K562 (cell line): Measurements from ENCODE around the gene EFCAB10. TPM values are rescaled to one million over a fixed set of nuclear protein-coding genes. Genes with fewer than 3 reads are reported as not detected.

Source experiments
- ATAC-seq: fragments of 200-7000 bp; cut with Tn5 transposase; 3 replicates; pipeline ENCODE4 v1.9.1; 2020; ENCODE audit warnings: moderate library complexity
- BruUV-seq: library from RNA; stranded (reverse); fragments of 400-500 nt; replicated peaks from 2 replicates; lab custom pipeline; 2021; lab: Mats Ljungman, UMichigan
- CTCF ChIA-PET: fragments of 300-600 bp; formaldehyde crosslinking; extraction: SDS; loops from one replicate; lab custom pipeline; 2021; ENCODE audit warnings: low intra/inter-chr PET ratio; lab: Yijun Ruan, JAX
- POLR2A ChIA-PET: fragments of 300-600, 350-650 bp; sonication (Branson Sonifier 250); formaldehyde crosslinking; extraction: SDS; loops from one replicate; lab custom pipeline; 2021; ENCODE audit warnings: antibody characterized with exemption, inconsistent platforms; lab: Yijun Ruan, JAX
- DNase-seq, 4 experiments: peaks; one replicate each; pipeline versions ENCODE4 v3.0.0 to v3.0.0-alpha.2; 2011 to 2018; ENCODE audit warnings: low spot score in 3 of 4, mixed read lengths in 3 of 4; ENCODE audit errors: extremely low read depth in 1 of 4
- FAIRE-seq: peaks from 2 replicates; lab custom pipeline; 2011; peaks lifted over from hg19 to GRCh38; lab: Jason Lieb, UNC
- H2AFZ ChIP-seq: 2 replicates; pipeline ENCODE4 v1.6.0; 2011; ENCODE audit warnings: low read depth, low read length, control low read depth, inconsistent platforms
- H3K27ac ChIP-seq: fragments of 200-600 bp; 3 replicates; pipeline ENCODE4 v1.8.0; 2011; ENCODE audit warnings: low read depth, mild to moderate bottlenecking, control low read depth, inconsistent platforms, low read length, moderate library complexity, mixed read lengths; ENCODE audit errors: extremely low read depth
- H3K27me3 ChIP-seq, 2 experiments: fragments of 300-600 bp in 1 of 2; 2 replicates in 1 of 2; 3 replicates in 1 of 2; pipeline versions ENCODE4 v1.6.0 to v1.8.0; 2011; ENCODE audit warnings: inconsistent platforms in 2 of 2, low read length in 2 of 2, mild to moderate bottlenecking in 1 of 2, mixed read lengths in 1 of 2, moderate library complexity in 1 of 2; ENCODE audit not compliant: control insufficient read depth in 2 of 2, insufficient read depth in 2 of 2
- H3K36me3 ChIP-seq: fragments of 300-600 bp; 3 replicates; pipeline ENCODE4 v1.8.0; 2011; ENCODE audit warnings: mild to moderate bottlenecking, low read length, inconsistent platforms; ENCODE audit not compliant: control insufficient read depth, insufficient read depth
- H3K4me1 ChIP-seq, 2 experiments: fragments of 200-600 bp in 1 of 2; replicated peaks in 1 of 2; 2 replicates in 1 of 2; 3 replicates in 1 of 2; pipeline versions ENCODE4 v1.5.1 to v1.8.0; 2011; ENCODE audit warnings: inconsistent platforms in 2 of 2, low read length in 2 of 2, mild to moderate bottlenecking in 1 of 2, mixed read lengths in 1 of 2, moderate library complexity in 1 of 2; ENCODE audit not compliant: control insufficient read depth in 2 of 2, insufficient read depth in 2 of 2
- H3K4me2 ChIP-seq: 2 replicates; pipeline ENCODE4 v1.6.1; 2011; ENCODE audit warnings: low read length, control low read depth, inconsistent platforms, mixed read lengths; ENCODE audit not compliant: insufficient read depth
- H3K4me3 ChIP-seq: fragments of 200-600 bp; sonication (generic), shearing (Covaris generic); 2 replicates; pipeline ENCODE4 v1.5.1; 2016; ENCODE audit warnings: control low read depth, inconsistent platforms
- H3K79me2 ChIP-seq: fragments of 200-600 bp; 3 replicates; pipeline ENCODE4 v1.8.0; 2011; ENCODE audit warnings: low read length, inconsistent platforms; ENCODE audit not compliant: control insufficient read depth, insufficient read depth
- H3K9ac ChIP-seq, 2 experiments: 2 replicates each; pipeline versions ENCODE4 v1.6.0 to v1.6.1; 2011; ENCODE audit warnings: low read depth in 2 of 2, low read length in 2 of 2, control low read depth in 1 of 2, inconsistent platforms in 1 of 2, mild to moderate bottlenecking in 1 of 2, mixed read lengths in 1 of 2; ENCODE audit not compliant: insufficient read depth in 1 of 2
- H3K9me1 ChIP-seq: one replicate; pipeline ENCODE4 v1.6.0; 2011; ENCODE audit warnings: inconsistent platforms, mild to moderate bottlenecking, low read length, moderate library complexity; ENCODE audit not compliant: control insufficient read depth, insufficient read depth
- H3K9me3 ChIP-seq: replicated peaks from 2 replicates; pipeline ENCODE4 v1.5.1; 2011; ENCODE audit warnings: low read depth, low read length, inconsistent platforms; ENCODE audit not compliant: control insufficient read depth, insufficient read depth
- H4K20me1 ChIP-seq: replicated peaks from 2 replicates; pipeline ENCODE4 v1.6.1; 2011; ENCODE audit warnings: low read length, inconsistent platforms, mixed read lengths; ENCODE audit not compliant: control insufficient read depth, insufficient read depth
- BHLHE40 ChIP-seq: IDR thresholded peaks from 2 replicates; pipeline ENCODE4 v1.6.1; 2011; ENCODE audit warnings: low read length, improper control_type of control experiment
- BRF1 ChIP-seq: IDR thresholded peaks from 3 replicates; pipeline ENCODE4 v1.6.1; 2011; ENCODE audit warnings: borderline replicate concordance, mild to moderate bottlenecking; ENCODE audit not compliant: insufficient read length; ENCODE audit errors: extremely low read depth
- DACH1 ChIP-seq: fragments of 450-650 bp; IDR thresholded peaks from 2 replicates; pipeline ENCODE4 v1.6.1; 2018; ENCODE audit not compliant: partially characterized antibody
- EP300 ChIP-seq: IDR thresholded peaks from 2 replicates; pipeline ENCODE4 v1.6.1; 2012; ENCODE audit warnings: low read length, improper control_type of control experiment
- HSF4 ChIP-seq: fragments of 250-450 bp; sonication (Bioruptor Pico); IDR thresholded peaks from 2 replicates; pipeline ENCODE4 v2.1.2; 2022; ENCODE audit warnings: mild to moderate bottlenecking, moderate library complexity, borderline replicate concordance
- RFX1 ChIP-seq: fragments of 450-650 bp; IDR thresholded peaks from 2 replicates; pipeline ENCODE4 v1.6.1; 2016; ENCODE audit warnings: mild to moderate bottlenecking, moderate library complexity
- RFX5 ChIP-seq: IDR thresholded peaks from 2 replicates; pipeline ENCODE4 v1.6.1; 2011; ENCODE audit warnings: low read depth, mild to moderate bottlenecking, improper control_type of control experiment, low read length
- SMARCA4 ChIP-seq: fragments of 450-650 bp; IDR thresholded peaks from 2 replicates; pipeline ENCODE4 v1.6.1; 2016
- TBL1XR1 ChIP-seq, 2 experiments: IDR thresholded peaks; 2 replicates each; pipeline ENCODE4 v1.6.1; 2012; ENCODE audit warnings: improper control_type of control experiment in 2 of 2, low read length in 2 of 2, mild to moderate bottlenecking in 1 of 2
- XRCC4 ChIP-seq: IDR thresholded peaks from one replicate; pipeline ENCODE4 v1.6.1; 2011; ENCODE audit not compliant: insufficient read depth, insufficient read length; ENCODE audit errors: extremely low read depth
- ZFP1 ChIP-seq: fragments of 450-650 bp; formaldehyde crosslinking; IDR thresholded peaks from 2 replicates; pipeline ENCODE4 v1.4.0; 2020; ENCODE audit warnings: mild to moderate bottlenecking, mixed read lengths
- ZNF184 ChIP-seq: sonication (generic); formaldehyde crosslinking; IDR thresholded peaks from 2 replicates; pipeline ENCODE4 v1.5.0; 2020; ENCODE audit warnings: missing genetic modification reagents
- WGBS: fragments of 100-300 bp; shearing (Covaris generic); methylation state at CpG from one replicate; pipeline ENCODE4 v1.1.6; 2016; ENCODE audit warnings: low coverage, mixed read lengths; ENCODE audit not compliant: insufficient coverage; ENCODE audit errors: missing lambda C conversion rate; 5-methylcytosine and 5-hydroxymethylcytosine counted together
- in situ Hi-C: fragments of 300-500 bp; cut with MboI; formaldehyde crosslinking; loops from 4 replicates; pipeline ENCODE4 v1.15.0; 2018; ENCODE audit warnings: inconsistent platforms, mixed read lengths
- intact Hi-C: fragments of 100-400 bp; cut with micrococcal nuclease; formaldehyde crosslinking; loops from 2 replicates; pipeline ENCODE4 v1.14.2; 2022
- polyA plus RNA-seq, 8 experiments: library from polyadenylated mRNA; depleted of rRNA in 4 of 8; stranded (reverse) in 5 of 8; unstranded in 3 of 8; fragments of >200 nt; fragmentation: Nextera tagmentation in 2 of 8; fragmentation: Illumina TruSeq in 1 of 8; extraction: Ambion mirVana in 2 of 8; extraction: Trizol in 1 of 8; gene quantifications; 2 replicates each; pipeline versions ENCODE4 v1.2.1 to v1.2.3, GENCODE V29; 2011 to 2014; ENCODE audit warnings: inconsistent platforms in 1 of 8, missing spikeins in 1 of 8
- total RNA-seq, 7 experiments: library from RNA; depleted of rRNA in 6 of 7; stranded (reverse); fragments of >200 nt in 6 of 7; fragmentation: Illumina TruSeq in 2 of 7; extraction: Trizol in 2 of 7; gene quantifications; 2 replicates each; pipeline versions ENCODE4 v1.2.1 to v1.2.3, GENCODE V29; 2011 to 2021; ENCODE audit warnings: low replicate concordance in 1 of 7
- TF ChIP-seq, protein P1 (sequence below), 2 experiments: fragments of 450-650 bp in 1 of 2; sonication (generic) in 1 of 2; formaldehyde crosslinking; conservative IDR thresholded peaks; 2 replicates each; pipeline versions ENCODE4 v1.4.0 to v1.8.1; 2020 to 2022; ENCODE audit warnings: mild to moderate bottlenecking in 1 of 2, missing genetic modification reagents in 1 of 2
- TF ChIP-seq, protein P2 (sequence below), 3 experiments: IDR thresholded peaks in 2 of 3; conservative IDR thresholded peaks in 1 of 3; 2 replicates each; pipeline ENCODE4 v1.5.1; 2011 to 2012; ENCODE audit warnings: low read length in 3 of 3, mild to moderate bottlenecking in 3 of 3, control low read depth in 2 of 3, improper control_type of control experiment in 1 of 3, inconsistent platforms in 1 of 3, low read depth in 1 of 3, mixed read lengths in 1 of 3, moderate library complexity in 1 of 3; ENCODE audit not compliant: insufficient read depth in 2 of 3
- TF ChIP-seq, protein P3 (sequence below): sonication (generic); formaldehyde crosslinking; IDR thresholded peaks from 2 replicates; pipeline ENCODE4 v1.8.1; 2023; ENCODE audit warnings: mild to moderate bottlenecking, missing genetic modification reagents, moderate library complexity
- TF ChIP-seq, protein P4 (sequence below): sonication (generic); formaldehyde crosslinking; IDR thresholded peaks from 2 replicates; pipeline ENCODE4 v1.8.0; 2022; ENCODE audit warnings: missing genetic modification reagents, mild to moderate bottlenecking, moderate library complexity, borderline replicate concordance

The EFCAB10 gene
- total and polyA plus RNA-seq, 9 of the 15 experiments (the other 6 are each of a cell fraction or from before 2014, with no cell fraction given): 5.0 to 21.4 (median 16.8) TPM

DNA sequence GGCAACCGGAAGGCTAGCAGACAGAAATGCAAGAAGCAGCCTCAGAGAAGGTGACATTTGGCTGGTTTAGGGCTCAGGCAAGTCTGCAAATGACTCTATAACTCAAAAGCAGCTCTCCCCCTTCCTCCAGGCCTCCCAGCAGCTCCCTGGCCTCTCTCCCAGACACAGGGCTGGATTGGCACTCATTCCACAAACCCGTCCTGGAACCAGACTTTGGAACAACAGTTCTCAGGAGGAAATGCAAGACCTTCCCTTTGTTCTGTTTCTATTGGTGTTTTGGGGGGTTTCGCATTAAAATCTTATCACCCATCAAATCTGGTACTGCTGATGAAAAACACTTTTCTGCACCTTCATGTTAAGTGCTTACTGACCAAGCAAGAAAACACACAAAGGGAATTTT is 40.3 kb upstream of the EFCAB10 start:
- H3K9me1 ChIP-seq: no peaks in the 10 kb centered on the region
- FAIRE-seq (no peak), DNase-seq (no peak), ATAC-seq (no peak)
- H3K4me2 ChIP-seq: no peak overlapping the region
- no peak for TF ChIP-seq ZFP1
- TF ChIP-seq RFX5: no peak
- TF ChIP-seq, protein P1, sequence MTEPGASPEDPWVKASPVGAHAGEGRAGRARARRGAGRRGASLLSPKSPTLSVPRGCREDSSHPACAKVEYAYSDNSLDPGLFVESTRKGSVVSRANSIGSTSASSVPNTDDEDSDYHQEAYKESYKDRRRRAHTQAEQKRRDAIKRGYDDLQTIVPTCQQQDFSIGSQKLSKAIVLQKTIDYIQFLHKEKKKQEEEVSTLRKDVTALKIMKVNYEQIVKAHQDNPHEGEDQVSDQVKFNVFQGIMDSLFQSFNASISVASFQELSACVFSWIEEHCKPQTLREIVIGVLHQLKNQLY (CRISPR knock-in tag; conservative IDR thresholded peaks at IDR 0.05): no peak
- TF ChIP-seq, protein P2, sequence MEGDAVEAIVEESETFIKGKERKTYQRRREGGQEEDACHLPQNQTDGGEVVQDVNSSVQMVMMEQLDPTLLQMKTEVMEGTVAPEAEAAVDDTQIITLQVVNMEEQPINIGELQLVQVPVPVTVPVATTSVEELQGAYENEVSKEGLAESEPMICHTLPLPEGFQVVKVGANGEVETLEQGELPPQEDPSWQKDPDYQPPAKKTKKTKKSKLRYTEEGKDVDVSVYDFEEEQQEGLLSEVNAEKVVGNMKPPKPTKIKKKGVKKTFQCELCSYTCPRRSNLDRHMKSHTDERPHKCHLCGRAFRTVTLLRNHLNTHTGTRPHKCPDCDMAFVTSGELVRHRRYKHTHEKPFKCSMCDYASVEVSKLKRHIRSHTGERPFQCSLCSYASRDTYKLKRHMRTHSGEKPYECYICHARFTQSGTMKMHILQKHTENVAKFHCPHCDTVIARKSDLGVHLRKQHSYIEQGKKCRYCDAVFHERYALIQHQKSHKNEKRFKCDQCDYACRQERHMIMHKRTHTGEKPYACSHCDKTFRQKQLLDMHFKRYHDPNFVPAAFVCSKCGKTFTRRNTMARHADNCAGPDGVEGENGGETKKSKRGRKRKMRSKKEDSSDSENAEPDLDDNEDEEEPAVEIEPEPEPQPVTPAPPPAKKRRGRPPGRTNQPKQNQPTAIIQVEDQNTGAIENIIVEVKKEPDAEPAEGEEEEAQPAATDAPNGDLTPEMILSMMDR (IDR thresholded peaks at IDR 0.05 in 2 of 3, conservative IDR thresholded peaks at IDR 0.05 in 1 of 3; ENCODE audit: insufficient read depth in 2 of 3, low read depth in 1 of 3, low read length in 3 of 3): no peak
- no peak for TF ChIP-seq BHLHE40
- no peak for TF ChIP-seq XRCC4
- no peak for TF ChIP-seq HSF4 (CRISPR knock-in tag)
- TF ChIP-seq BRF1: no peak
- no peak for TF ChIP-seq ZNF184 (CRISPR knock-in tag)
- TF ChIP-seq, protein P3, sequence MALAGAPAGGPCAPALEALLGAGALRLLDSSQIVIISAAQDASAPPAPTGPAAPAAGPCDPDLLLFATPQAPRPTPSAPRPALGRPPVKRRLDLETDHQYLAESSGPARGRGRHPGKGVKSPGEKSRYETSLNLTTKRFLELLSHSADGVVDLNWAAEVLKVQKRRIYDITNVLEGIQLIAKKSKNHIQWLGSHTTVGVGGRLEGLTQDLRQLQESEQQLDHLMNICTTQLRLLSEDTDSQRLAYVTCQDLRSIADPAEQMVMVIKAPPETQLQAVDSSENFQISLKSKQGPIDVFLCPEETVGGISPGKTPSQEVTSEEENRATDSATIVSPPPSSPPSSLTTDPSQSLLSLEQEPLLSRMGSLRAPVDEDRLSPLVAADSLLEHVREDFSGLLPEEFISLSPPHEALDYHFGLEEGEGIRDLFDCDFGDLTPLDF (CRISPR knock-in tag): no peak
- TF ChIP-seq SMARCA4: no peak
- TF ChIP-seq RFX1: no peak
- TF ChIP-seq, protein P4, sequence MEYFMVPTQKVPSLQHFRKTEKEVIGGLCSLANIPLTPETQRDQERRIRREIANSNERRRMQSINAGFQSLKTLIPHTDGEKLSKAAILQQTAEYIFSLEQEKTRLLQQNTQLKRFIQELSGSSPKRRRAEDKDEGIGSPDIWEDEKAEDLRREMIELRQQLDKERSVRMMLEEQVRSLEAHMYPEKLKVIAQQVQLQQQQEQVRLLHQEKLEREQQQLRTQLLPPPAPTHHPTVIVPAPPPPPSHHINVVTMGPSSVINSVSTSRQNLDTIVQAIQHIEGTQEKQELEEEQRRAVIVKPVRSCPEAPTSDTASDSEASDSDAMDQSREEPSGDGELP (CRISPR knock-in tag): no peak
- TF ChIP-seq EP300: no peak
- TF ChIP-seq DACH1: no peak
- TF ChIP-seq TBL1XR1 (IDR thresholded peaks at IDR 0.05; ENCODE audit: low read length in 2 of 2): no peak
- no TSS peak for BruUV-seq
- in situ Hi-C loops: no loop called here
- no peaks in the 10 kb centered on the region for H3K9me3 ChIP-seq
- CTCF ChIA-PET: no interaction called here
- 32% methylated on average over 3 of the region's 3 CpGs for WGBS
- H3K4me1 ChIP-seq: no peaks in the 10 kb centered on the region; a peak in 1 of 5 replicates
- peaks cover 0 to 20% of the 10 kb centered on the region in 2 experiments; a peak in 1 of 5 replicates for H3K27me3 ChIP-seq
- intact Hi-C loops: no loop called here
- H3K36me3 ChIP-seq: no peaks in the 10 kb centered on the region
- no peak overlapping the region for H3K9ac ChIP-seq
- no peaks in the 10 kb centered on the region for H3K79me2 ChIP-seq
- H3K4me3 ChIP-seq: no peak overlapping the region
- POLR2A ChIA-PET: interaction anchor here (1.1 kb wide), 1 partner anchor 14 kb away, joined by 4 read pairs; no protein-coding TSS in a partner anchor
- no peaks in the 10 kb centered on the region for H4K20me1 ChIP-seq
- H3K27ac ChIP-seq: no peak overlapping the region
- H2AFZ ChIP-seq: no peak overlapping the region
